PFSK-1 (cell line): Measurements from ENCODE around the gene SUPT3H.

Experiments used
- FOXP2 ChIP-seq: optimal IDR thresholded peaks from 2 replicates; pipeline ENCODE3; 2011; ENCODE audit warnings: borderline replicate concordance, control low read depth, inconsistent platforms; ENCODE audit not compliant: insufficient read depth; ENCODE audit errors: extremely low read length, extremely low read depth
- POLR2AphosphoS5 ChIP-seq: IDR thresholded peaks from 2 replicates; pipeline ENCODE4 v1.6.1; 2012; ENCODE audit warnings: low read depth, mild to moderate bottlenecking, control low read depth, low read length, moderate library complexity
- SIN3A ChIP-seq: IDR thresholded peaks from 2 replicates; pipeline ENCODE4 v1.6.1; 2012; ENCODE audit warnings: mild to moderate bottlenecking, low read length, moderate library complexity, borderline replicate concordance; ENCODE audit not compliant: insufficient read depth
- TAF1 ChIP-seq: IDR thresholded peaks from 2 replicates; pipeline ENCODE4 v1.6.1; 2012; ENCODE audit warnings: low read length, control low read depth, borderline replicate concordance; ENCODE audit not compliant: insufficient read depth
- TF ChIP-seq, protein P1 (sequence below), 2 experiments: IDR thresholded peaks; 2 replicates each; pipeline versions ENCODE4 v1.6.1 to v1.8.0; 2011 to 2012; ENCODE audit warnings: low read depth in 2 of 2, low read length in 2 of 2, control low read depth in 1 of 2, inconsistent platforms in 1 of 2, mild to moderate bottlenecking in 1 of 2, moderate library complexity in 1 of 2; ENCODE audit not compliant: insufficient read depth in 1 of 2

GRCh38 chr6:45069091-45069490 lies 308.6 kb downstream of the SUPT3H start:
- TF ChIP-seq, protein P1, sequence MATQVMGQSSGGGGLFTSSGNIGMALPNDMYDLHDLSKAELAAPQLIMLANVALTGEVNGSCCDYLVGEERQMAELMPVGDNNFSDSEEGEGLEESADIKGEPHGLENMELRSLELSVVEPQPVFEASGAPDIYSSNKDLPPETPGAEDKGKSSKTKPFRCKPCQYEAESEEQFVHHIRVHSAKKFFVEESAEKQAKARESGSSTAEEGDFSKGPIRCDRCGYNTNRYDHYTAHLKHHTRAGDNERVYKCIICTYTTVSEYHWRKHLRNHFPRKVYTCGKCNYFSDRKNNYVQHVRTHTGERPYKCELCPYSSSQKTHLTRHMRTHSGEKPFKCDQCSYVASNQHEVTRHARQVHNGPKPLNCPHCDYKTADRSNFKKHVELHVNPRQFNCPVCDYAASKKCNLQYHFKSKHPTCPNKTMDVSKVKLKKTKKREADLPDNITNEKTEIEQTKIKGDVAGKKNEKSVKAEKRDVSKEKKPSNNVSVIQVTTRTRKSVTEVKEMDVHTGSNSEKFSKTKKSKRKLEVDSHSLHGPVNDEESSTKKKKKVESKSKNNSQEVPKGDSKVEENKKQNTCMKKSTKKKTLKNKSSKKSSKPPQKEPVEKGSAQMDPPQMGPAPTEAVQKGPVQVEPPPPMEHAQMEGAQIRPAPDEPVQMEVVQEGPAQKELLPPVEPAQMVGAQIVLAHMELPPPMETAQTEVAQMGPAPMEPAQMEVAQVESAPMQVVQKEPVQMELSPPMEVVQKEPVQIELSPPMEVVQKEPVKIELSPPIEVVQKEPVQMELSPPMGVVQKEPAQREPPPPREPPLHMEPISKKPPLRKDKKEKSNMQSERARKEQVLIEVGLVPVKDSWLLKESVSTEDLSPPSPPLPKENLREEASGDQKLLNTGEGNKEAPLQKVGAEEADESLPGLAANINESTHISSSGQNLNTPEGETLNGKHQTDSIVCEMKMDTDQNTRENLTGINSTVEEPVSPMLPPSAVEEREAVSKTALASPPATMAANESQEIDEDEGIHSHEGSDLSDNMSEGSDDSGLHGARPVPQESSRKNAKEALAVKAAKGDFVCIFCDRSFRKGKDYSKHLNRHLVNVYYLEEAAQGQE (IDR thresholded peaks at IDR 0.05; ENCODE audit: insufficient read depth in 1 of 2, low read depth in 2 of 2, low read length in 2 of 2) = no peak
- TF ChIP-seq POLR2AphosphoS5 (no peak), TAF1 (no peak), FOXP2 (no peak), SIN3A (no peak)
